ENCODE measurements around the gene EVI5L.
A peak's percentile ranks its signal among the peaks of the same experiment; 100 is the strongest.
"Not testable (repeated sequence)": the region's sequence is repeated elsewhere in the genome, so short reads cannot be mapped to it uniquely, and the experiment has no call there.

The EVI5L gene

DNA sequence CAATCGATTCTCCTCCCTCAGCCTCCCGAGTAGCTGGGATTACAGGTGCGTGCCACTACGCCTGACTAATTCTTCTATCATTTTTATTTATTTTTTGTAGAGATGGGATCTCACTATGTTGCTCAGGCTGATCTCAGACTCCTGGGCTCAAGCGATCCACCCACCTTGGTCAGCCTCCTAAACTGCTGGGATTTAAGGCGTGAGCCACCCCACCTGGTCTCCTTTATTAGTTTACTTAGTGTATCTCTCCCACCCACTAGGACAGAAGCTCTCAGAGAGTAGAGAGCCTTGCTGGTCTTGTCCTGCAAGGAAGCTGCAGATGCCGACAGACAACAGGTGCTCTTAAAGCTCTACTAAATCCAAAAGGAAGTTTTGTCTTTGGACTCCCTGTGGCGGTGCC, 55.8 kb downstream of the EVI5L start:
- in situ Hi-C loops (cut with MboI; ENCODE audit: low pct_unique_long_range_greater_than_20kb, low sequenced_read_pairs) = no loop called here

DNA sequence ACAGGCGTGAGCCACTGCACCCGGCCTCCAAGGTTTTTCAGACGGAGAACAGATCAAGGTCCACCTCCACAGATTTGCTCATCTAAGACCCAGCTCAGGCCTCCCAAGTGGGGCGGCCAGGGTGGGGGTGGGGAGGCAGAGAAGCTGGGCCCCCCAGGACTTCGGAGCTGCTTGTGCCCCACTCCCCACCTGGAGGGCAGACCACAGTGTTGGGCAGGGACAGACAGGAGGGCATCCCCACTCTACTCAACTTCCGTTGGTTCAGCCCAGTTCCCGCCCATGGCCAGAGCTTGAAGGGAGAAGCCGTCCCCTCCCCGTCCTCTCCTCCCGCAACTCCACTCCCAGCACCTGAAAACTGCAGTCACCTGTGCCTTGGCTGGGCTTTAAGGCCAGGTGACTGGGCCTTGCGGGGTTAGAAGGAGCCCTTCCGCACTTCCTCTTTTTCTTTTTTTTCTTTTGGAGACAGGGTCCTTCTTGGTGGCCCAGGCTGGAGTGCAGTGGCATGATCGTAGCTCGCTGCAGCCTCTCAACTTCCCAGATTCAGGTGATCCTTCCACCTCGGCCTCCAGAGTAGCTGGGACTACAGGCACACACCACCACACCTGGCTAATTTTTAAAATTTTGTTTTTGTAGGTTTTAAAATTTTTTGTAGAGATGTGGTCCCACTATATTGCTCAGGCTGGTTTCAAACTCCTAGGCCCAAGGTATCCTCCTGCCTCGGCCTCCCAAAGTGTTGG, 57.6 kb downstream of the EVI5L start:
- in situ Hi-C loops (cut with MboI; ENCODE audit: low pct_unique_long_range_greater_than_20kb, low sequenced_read_pairs) = no loop called here
- DNase-seq = no peak

More for the DNA sequence above, 55.8 kb downstream of the EVI5L start:
- no peak for DNase-seq

- no peak for DNase-seq
Measured at GRCh38 chr19:7888145-7888825, 58.3 kb downstream of the EVI5L start, which contains the start of gene LRRC8E. Gene LRRC8E (plus strand): TSS chr19:7888510. CDS start chr19:7895604, 7,094 bp downstream.

GRCh38 chr19:7888826-7889217, 58.8 kb downstream of the EVI5L start:
- no peak for DNase-seq
- in situ Hi-C loops (cut with MboI; ENCODE audit: low pct_unique_long_range_greater_than_20kb, low sequenced_read_pairs) = no loop called here

More at GRCh38 chr19:7888145-7888825, 58.3 kb downstream of the EVI5L start, which contains the start of gene LRRC8E:
- in situ Hi-C loops (cut with MboI; ENCODE audit: low pct_unique_long_range_greater_than_20kb, low sequenced_read_pairs) = no loop called here

GRCh38 chr19:7893362-7894101, 63.5 kb downstream of the EVI5L start:
- DNase-seq; in situ Hi-C loops (cut with MboI; ENCODE audit: low pct_unique_long_range_greater_than_20kb, low sequenced_read_pairs): not testable (repeated sequence)

GRCh38 chr19:7894612-7895309, 64.7 kb downstream of the EVI5L start:
- in situ Hi-C loops (cut with MboI; ENCODE audit: low pct_unique_long_range_greater_than_20kb, low sequenced_read_pairs) = no loop called here
- no peak for DNase-seq

DNA sequence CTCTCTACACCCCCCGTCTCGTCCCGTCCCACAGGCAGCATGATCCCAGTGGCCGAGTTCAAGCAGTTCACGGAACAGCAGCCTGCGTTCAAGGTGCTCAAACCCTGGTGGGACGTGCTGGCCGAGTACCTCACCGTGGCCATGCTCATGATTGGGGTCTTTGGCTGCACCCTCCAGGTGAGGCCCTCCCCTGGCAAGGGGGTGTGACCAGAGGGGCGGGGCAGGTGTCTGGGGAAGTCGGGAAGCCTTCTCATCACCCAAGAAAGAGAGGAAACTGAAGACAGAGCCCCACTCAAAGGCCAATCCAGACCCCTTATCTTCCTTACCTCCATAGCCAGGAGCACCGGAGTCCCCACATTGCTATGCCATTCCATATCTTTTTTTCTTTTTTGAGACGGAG, 65.5 kb downstream of the EVI5L start:
- DNase-seq = no peak
- in situ Hi-C loops (cut with MboI; ENCODE audit: low pct_unique_long_range_greater_than_20kb, low sequenced_read_pairs) = no loop called here

DNA sequence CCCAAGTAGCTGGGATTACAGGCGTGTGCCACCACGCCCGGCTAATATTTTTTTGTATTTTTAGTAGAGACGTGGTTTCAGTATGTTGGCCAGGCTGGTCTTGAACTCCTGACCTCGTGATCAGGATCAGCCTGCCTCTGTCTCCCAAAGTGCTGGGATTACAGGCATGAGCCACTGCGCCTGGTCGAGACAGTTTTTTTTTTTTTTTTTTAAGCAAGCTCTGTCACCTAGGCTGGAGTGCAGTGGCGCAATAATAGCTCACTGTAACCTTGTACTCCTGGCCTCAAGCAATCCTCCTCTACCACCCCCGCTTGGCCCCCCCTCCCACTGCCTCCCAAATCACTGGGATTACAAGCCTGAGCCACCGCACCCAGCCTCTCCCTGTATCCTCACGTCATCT, 67.3 kb downstream of the EVI5L start:
- no peak for DNase-seq
- in situ Hi-C loops (cut with MboI; ENCODE audit: low pct_unique_long_range_greater_than_20kb, low sequenced_read_pairs) = no loop called here

DNA sequence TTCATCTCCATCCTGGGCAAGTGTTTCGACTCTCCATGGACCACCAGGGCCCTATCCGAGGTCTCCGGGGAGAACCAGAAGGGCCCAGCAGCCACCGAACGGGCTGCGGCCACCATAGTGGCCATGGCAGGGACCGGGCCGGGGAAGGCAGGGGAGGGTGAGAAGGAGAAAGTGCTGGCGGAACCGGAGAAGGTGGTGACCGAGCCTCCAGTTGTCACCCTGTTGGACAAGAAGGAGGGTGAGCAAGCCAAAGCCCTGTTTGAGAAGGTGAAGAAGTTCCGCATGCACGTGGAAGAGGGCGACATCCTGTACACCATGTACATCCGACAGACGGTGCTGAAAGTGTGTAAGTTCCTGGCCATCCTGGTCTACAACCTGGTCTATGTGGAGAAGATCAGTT, 68.9 kb downstream of the EVI5L start:
- in situ Hi-C loops (cut with MboI; ENCODE audit: low pct_unique_long_range_greater_than_20kb, low sequenced_read_pairs) = no loop called here
- DNase-seq = no peak

DNA sequence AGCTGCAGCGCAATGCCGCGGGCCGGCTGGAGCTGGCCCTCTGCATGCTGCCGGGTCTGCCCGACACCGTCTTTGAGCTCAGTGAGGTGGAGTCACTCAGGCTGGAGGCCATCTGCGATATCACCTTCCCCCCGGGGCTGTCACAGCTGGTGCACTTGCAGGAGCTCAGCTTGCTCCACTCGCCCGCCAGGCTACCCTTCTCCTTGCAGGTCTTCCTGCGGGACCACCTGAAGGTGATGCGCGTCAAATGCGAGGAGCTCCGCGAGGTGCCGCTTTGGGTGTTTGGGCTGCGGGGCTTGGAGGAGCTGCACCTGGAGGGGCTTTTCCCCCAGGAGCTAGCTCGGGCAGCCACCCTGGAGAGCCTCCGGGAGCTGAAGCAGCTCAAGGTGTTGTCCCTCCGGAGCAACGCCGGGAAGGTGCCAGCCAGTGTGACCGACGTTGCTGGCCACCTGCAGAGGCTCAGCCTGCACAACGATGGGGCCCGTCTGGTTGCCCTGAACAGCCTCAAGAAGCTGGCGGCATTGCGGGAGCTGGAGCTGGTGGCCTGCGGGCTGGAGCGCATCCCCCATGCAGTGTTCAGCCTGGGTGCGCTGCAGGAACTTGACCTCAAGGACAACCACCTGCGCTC, 69.8 kb downstream of the EVI5L start:
- in situ Hi-C loops (cut with MboI; ENCODE audit: low pct_unique_long_range_greater_than_20kb, low sequenced_read_pairs) = no loop called here
- no peak for DNase-seq

GRCh38 chr19:7900401-7900870, 70.4 kb downstream of the EVI5L start:
- in situ Hi-C loops (cut with MboI; ENCODE audit: low pct_unique_long_range_greater_than_20kb, low sequenced_read_pairs) = no loop called here
- DNase-seq = no peak

GRCh38 chr19:7900931-7901330, 70.9 kb downstream of the EVI5L start:
- no peak for DNase-seq
- in situ Hi-C loops (cut with MboI; ENCODE audit: low pct_unique_long_range_greater_than_20kb, low sequenced_read_pairs) = no loop called here

- in situ Hi-C loops (cut with MboI; ENCODE audit: low pct_unique_long_range_greater_than_20kb, low sequenced_read_pairs) = no loop called here
- no peak for DNase-seq
Measured at GRCh38 chr19:7901337-7901736, 71.3 kb downstream of the EVI5L start.

GRCh38 chr19:7902796-7903243, 72.8 kb downstream of the EVI5L start:
- DNase-seq = no peak
- in situ Hi-C loops (cut with MboI; ENCODE audit: low pct_unique_long_range_greater_than_20kb, low sequenced_read_pairs) = no loop called here

DNA sequence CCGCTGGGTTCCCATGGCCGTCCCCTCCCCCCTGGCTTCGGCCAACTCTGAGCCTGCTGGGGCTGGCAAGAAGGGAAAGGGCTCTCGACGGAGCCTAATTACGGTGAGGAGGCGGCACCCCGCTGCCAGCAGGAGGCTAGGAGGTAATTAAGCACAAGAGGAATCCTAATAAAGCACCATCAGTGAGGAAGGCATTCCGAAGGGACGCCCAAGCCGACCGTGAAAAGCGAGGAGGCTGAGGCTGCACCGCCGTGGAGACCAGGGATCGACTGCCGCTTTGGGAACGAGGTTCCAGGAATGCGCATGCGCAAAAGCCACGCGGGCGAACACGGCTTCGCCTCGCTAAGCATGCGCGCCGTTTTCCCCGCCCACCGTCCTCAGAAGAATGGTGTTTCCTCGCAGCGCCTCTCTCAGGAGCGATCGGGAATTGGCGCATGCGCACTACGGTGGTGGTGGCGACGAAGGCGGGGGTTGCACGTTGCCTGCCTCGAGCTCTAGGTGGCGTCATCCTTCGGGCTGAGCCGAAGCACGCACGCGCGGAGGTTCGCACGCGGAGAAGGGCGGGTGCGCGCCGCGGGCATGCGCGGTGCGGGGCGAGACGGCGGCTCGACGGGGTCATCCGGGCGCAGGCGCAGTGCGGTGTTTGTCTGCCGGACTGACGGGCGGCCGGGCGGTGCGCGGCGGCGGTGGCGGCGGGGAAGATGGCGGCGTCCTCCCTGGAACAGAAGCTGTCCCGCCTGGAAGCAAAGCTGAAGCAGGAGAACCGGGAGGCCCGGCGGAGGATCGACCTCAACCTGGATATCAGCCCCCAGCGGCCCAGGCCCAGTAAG, 73.4 kb downstream of the EVI5L start, which contains the start of gene MAP2K7:
MAP2K7 (plus strand) TSS at position 634 of the 830 bp plus-strand sequence; CDS start at position 702, 68 bp downstream.
- in situ Hi-C loops (cut with MboI; ENCODE audit: low pct_unique_long_range_greater_than_20kb, low sequenced_read_pairs) = no loop called here
- peak; percentile 100 for DNase-seq

GRCh38 chr19:7904074-7905020, 74.3 kb downstream of the EVI5L start:
- DNase-seq = no peak
- in situ Hi-C loops (cut with MboI; ENCODE audit: low pct_unique_long_range_greater_than_20kb, low sequenced_read_pairs) = no loop called here

DNA sequence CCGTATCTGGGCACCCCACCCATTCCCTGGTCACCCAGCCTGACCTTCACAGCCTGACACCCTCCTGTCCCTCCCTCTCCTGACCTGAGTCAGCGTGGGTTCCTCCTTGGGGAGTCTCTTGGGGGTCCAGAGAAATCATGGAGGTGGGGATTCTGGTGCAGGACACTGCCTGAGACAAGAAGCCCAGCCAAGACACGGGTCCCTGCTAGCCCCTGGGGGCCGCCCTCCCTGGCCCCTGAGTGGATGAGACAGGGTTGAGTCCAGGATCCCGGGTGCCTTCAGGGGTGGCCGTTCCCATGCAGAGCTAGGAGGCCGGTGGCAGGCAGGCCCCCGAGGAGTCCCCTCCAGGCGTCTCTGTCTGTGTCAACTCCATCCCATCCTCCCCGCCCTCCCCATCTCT, 75.2 kb downstream of the EVI5L start:
- no peak for DNase-seq
- in situ Hi-C loops (cut with MboI; ENCODE audit: low pct_unique_long_range_greater_than_20kb, low sequenced_read_pairs) = no loop called here

Data from KBM-7 (cell line).